ENCODE measurements around the gene WDFY2. TPM values are rescaled to one million over a fixed set of nuclear protein-coding genes. Genes with fewer than 3 reads are reported as not detected.

The WDFY2 gene
- polyA plus RNA-seq, 2 donors: 5.4 to 6.9 TPM

DNA sequence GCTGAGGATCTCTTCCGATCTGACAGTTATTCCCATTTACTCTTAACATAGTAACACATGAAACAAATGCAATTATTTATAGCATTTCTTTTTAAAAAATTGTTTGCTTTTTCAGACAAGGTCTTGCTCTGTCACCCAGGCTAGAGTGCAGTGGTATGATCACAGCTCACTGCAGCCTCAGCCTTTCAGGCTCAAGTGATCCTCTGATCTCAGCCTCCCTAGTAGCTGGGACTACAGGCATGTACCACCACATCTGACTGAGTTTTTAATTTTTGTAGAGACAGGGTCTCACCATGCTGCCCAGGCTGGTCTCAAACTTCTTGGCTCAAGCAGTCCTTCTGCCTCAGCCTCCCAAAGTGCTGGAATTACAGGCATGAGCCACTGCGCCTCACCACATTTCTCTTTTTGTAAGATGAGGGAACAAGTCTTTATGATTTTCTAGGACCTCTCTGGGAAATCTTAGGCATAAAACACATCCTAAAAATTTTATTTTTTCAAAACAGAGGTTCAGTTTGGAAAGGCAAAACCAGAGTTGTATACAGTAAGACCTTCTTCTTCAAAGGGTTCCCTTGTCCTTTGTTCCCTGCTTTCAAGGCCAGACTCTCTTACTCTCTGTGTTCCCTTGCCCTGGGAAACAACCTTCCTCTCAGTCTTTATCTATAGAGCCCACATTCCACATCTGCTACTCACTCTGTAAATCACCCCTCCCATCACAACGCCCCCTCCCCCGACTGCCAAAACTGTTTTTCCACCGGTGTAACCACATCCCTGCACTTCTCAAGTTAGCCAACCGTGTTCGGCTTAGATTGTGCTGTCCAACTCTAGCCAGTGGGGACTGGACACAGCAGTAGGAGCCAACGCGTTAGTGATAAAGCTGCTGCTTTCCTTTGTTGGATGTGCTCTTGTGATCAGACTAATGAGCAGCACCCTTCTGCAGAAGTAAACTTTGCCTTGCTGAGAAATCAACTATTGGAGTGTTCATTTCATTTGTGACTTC is 163.5 kb downstream of the WDFY2 start:
- no peaks in the 10 kb centered on the region for H3K27me3 ChIP-seq (ENCODE audit: control insufficient read depth in 1 of 2, insufficient read depth in 2 of 2, low read length in 2 of 2)
- no peak overlapping the region for H3K27ac ChIP-seq (ENCODE audit: low read depth in 2 of 2, low read length in 1 of 2)
- H3K9me3 ChIP-seq (ENCODE audit: control insufficient read depth in 2 of 2, insufficient read depth in 1 of 2, low read depth in 1 of 2, low read length in 1 of 2): peaks cover 3% of the 10 kb centered on the region in 2 donors
- no peaks in the 10 kb centered on the region for H3K4me1 ChIP-seq (ENCODE audit: control insufficient read depth in 2 of 2, insufficient read depth in 2 of 2, low read length in 1 of 2)
- peaks cover 0 to 13% of the 10 kb centered on the region in 2 donors for H3K36me3 ChIP-seq (ENCODE audit: control insufficient read depth in 2 of 2, insufficient read depth in 2 of 2, low read length in 1 of 2)
- H3K4me3 ChIP-seq (ENCODE audit: low read depth in 1 of 2, low read length in 2 of 2): no peak overlapping the region
- 96 to 97% methylated on average over 9 of the region's 9 CpGs for WGBS, 2 donors

DNA sequence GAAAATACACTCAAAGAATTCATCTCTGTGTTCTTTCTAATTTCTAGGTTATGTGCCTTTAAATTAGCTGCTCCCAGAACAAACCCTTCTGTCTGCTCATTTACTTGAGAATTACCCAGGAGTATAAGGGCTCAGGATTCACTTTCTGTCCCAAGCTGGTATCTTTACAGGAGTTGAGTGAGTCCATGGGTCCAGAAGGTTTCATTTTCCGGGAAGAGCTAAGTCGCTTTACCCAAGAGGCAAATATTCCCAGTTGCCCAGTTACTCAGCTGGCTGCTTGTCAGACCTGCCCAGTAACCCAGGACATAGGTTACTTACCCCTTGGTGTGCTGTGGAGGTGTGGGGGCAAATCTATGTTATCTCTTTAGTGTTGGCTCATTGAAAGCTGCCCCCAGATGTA is 172.4 kb downstream of the WDFY2 start:
- Histone ChIP-seq H3K4me3 (ENCODE audit: low read depth in 1 of 2, low read length in 2 of 2) (no peak overlapping the region), H3K27ac (ENCODE audit: low read depth in 2 of 2, low read length in 1 of 2) (no peak overlapping the region), H3K4me1 (ENCODE audit: control insufficient read depth in 2 of 2, insufficient read depth in 2 of 2, low read length in 1 of 2) (no peaks in the 10 kb centered on the region), H3K27me3 (ENCODE audit: control insufficient read depth in 1 of 2, insufficient read depth in 2 of 2, low read length in 2 of 2) (no peaks in the 10 kb centered on the region), H3K36me3 (ENCODE audit: control insufficient read depth in 2 of 2, insufficient read depth in 2 of 2, low read length in 1 of 2) (peaks cover 11 to 28% of the 10 kb centered on the region in 2 donors), H3K9me3 (ENCODE audit: control insufficient read depth in 2 of 2, insufficient read depth in 1 of 2, low read depth in 1 of 2, low read length in 1 of 2) (no peaks in the 10 kb centered on the region)
- WGBS, 2 donors: 83 to 88% methylated on average over 2 of the region's 2 CpGs

DNA sequence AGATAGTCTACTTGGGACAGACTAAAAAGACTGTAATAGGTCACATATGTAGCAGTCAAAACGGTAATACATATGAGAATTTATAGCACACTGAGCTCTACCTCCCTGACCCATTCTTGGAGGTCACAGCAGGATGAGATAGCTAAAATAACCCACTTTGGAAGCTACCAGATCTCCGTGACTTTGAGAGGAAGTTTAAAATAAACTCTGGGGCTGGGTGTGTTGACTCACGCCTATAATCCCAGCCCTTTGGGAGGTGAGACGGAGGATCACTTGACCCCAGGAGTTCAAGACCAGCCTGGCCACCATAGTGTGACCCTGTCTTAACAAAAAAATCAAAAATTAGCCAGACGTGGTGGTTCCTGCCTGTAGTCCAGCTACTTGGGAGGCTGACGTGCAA is 174.4 kb downstream of the WDFY2 start:
- Histone ChIP-seq H3K9me3 (ENCODE audit: control insufficient read depth in 2 of 2, insufficient read depth in 1 of 2, low read depth in 1 of 2, low read length in 1 of 2) (no peaks in the 10 kb centered on the region), H3K36me3 (ENCODE audit: control insufficient read depth in 2 of 2, insufficient read depth in 2 of 2, low read length in 1 of 2) (peaks cover 8 to 28% of the 10 kb centered on the region in 2 donors), H3K27me3 (ENCODE audit: control insufficient read depth in 1 of 2, insufficient read depth in 2 of 2, low read length in 2 of 2) (no peaks in the 10 kb centered on the region), H3K4me1 (ENCODE audit: control insufficient read depth in 2 of 2, insufficient read depth in 2 of 2, low read length in 1 of 2) (no peaks in the 10 kb centered on the region), H3K4me3 (ENCODE audit: low read depth in 1 of 2, low read length in 2 of 2) (no peak overlapping the region), H3K27ac (ENCODE audit: low read depth in 2 of 2, low read length in 1 of 2) (no peak overlapping the region)
- 83 to 90% methylated on average over 6 of the region's 6 CpGs for WGBS, 2 donors

DNA sequence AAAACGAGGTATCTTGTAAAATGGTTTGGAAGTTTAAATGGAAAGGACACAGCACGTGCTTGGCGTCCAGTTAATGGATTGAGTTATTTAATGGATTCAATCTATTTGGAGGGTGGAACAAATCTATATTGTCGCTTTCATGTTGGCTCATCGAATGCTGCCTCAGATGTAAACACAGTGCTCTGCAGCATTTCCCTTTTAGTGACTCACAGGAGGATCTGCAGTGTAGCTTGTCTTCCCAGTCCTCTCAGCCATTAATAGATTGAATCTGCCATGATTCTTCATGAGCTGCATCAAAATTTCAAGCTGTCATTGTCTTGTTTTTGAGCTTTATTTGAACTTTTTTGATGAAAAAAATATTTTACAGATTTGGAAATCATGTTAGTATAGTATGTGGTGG is 175.0 kb downstream of the WDFY2 start:
- Histone ChIP-seq H3K27me3 (ENCODE audit: control insufficient read depth in 1 of 2, insufficient read depth in 2 of 2, low read length in 2 of 2) (no peaks in the 10 kb centered on the region), H3K4me3 (ENCODE audit: low read depth in 1 of 2, low read length in 2 of 2) (no peak overlapping the region), H3K36me3 (ENCODE audit: control insufficient read depth in 2 of 2, insufficient read depth in 2 of 2, low read length in 1 of 2) (peaks cover 8 to 27% of the 10 kb centered on the region in 2 donors), H3K27ac (ENCODE audit: low read depth in 2 of 2, low read length in 1 of 2) (no peak overlapping the region), H3K9me3 (ENCODE audit: control insufficient read depth in 2 of 2, insufficient read depth in 1 of 2, low read depth in 1 of 2, low read length in 1 of 2) (no peaks in the 10 kb centered on the region), H3K4me1 (ENCODE audit: control insufficient read depth in 2 of 2, insufficient read depth in 2 of 2, low read length in 1 of 2) (no peaks in the 10 kb centered on the region)
- 91% methylated on average over 5 of the region's 5 CpGs for WGBS, 2 donors

DNA sequence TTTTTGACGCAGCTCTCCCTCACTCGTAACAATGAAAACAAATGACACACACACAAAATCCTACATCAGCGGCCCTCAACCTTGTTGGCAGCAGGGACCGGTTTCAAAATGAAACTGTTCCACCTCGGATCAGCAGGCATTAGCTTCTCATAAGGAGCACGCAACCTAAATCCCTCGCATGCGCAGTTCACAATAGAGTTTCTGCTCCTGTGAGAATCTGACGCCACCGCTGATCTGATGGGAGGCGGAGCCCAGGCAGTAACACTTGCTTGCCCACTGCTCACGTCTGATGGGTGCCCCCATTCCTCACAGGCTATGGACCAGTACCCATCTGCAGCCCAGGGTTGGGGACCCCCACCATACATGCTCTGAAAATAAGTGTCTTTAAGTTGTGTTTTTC is 176.3 kb downstream of the WDFY2 start:
- 87 to 88% methylated on average over 12 of the region's 12 CpGs for WGBS, 2 donors
- H3K27ac ChIP-seq (ENCODE audit: low read depth in 2 of 2, low read length in 1 of 2): peak overlapping the region in 1 of 2 donors; percentile 28
- H3K27me3 ChIP-seq (ENCODE audit: control insufficient read depth in 1 of 2, insufficient read depth in 2 of 2, low read length in 2 of 2): no peaks in the 10 kb centered on the region
- peaks cover 2% of the 10 kb centered on the region in 2 donors for H3K4me1 ChIP-seq (ENCODE audit: control insufficient read depth in 2 of 2, insufficient read depth in 2 of 2, low read length in 1 of 2)
- H3K36me3 ChIP-seq (ENCODE audit: control insufficient read depth in 2 of 2, insufficient read depth in 2 of 2, low read length in 1 of 2): peaks cover 8 to 27% of the 10 kb centered on the region in 2 donors
- H3K9me3 ChIP-seq (ENCODE audit: control insufficient read depth in 2 of 2, insufficient read depth in 1 of 2, low read depth in 1 of 2, low read length in 1 of 2): no peaks in the 10 kb centered on the region
- no peak overlapping the region for H3K4me3 ChIP-seq (ENCODE audit: low read depth in 1 of 2, low read length in 2 of 2)

DNA sequence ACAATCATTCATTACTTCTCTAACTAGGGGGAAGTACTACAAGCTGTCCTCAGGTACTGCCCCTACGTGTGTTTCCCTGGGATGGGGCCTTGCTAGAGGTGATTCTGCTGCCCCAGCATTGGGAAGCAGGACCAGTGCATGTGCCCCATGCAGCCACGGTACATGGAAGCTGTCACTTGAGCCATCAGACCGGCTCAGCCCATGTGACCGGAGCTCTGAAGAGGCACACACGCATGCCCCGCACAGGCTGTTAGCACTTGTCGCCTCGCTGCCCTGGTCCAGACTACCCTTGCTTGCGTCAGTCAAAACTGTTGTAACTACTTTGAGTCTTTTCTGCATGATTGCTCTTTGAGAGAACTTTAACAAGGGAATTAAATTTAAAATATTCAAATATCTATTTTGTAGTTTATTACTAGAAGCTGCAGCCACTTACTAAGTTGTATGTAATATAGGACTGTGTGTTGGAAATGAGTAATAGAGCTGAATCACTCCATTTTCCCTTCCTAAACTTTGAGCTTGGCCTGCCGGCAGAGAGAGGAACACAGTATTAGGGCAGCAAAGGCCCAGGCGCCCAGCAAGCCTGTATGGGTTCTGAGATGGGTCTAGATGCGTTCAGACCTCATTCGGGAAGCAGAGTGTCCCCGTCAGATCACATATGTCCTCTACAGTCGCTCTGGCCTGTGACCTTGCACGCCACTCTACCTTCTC is 177.5 kb downstream of the WDFY2 start:
- H3K27ac ChIP-seq (ENCODE audit: low read depth in 2 of 2, low read length in 1 of 2): no peak overlapping the region
- H3K4me3 ChIP-seq (ENCODE audit: low read depth in 1 of 2, low read length in 2 of 2): no peak overlapping the region
- H3K27me3 ChIP-seq (ENCODE audit: control insufficient read depth in 1 of 2, insufficient read depth in 2 of 2, low read length in 2 of 2): no peaks in the 10 kb centered on the region
- peaks cover under 1 to 27% of the 10 kb centered on the region in 2 donors for H3K36me3 ChIP-seq (ENCODE audit: control insufficient read depth in 2 of 2, insufficient read depth in 2 of 2, low read length in 1 of 2)
- peaks cover 2% of the 10 kb centered on the region in 2 donors for H3K4me1 ChIP-seq (ENCODE audit: control insufficient read depth in 2 of 2, insufficient read depth in 2 of 2, low read length in 1 of 2)
- WGBS, 2 donors: 96 to 98% methylated on average over 16 of the region's 16 CpGs
- H3K9me3 ChIP-seq (ENCODE audit: control insufficient read depth in 2 of 2, insufficient read depth in 1 of 2, low read depth in 1 of 2, low read length in 1 of 2): no peaks in the 10 kb centered on the region

DNA sequence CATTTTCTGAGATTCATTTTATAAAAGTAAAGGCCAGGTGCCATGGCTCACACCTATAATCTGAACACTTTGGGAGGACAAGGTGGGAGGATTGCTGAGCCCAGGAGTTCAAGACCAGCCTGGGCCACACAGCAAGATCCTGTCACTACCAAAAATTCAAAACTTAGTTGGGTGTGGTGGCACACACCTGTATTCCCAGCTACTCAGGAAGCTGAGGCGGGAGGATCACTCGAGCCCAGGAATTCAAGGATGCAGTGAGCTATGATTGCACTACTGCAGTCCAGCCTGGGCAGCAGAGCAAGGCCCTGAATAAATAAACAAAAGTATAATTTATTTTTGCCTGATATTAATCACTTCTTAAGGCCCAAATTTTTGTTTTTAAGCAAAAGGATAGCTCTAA is 179.2 kb downstream of the WDFY2 start:
- 90 to 93% methylated on average over 2 of the region's 2 CpGs for WGBS, 2 donors
- H3K4me1 ChIP-seq (ENCODE audit: control insufficient read depth in 2 of 2, insufficient read depth in 2 of 2, low read length in 1 of 2): peaks cover 2% of the 10 kb centered on the region in 2 donors
- H3K9me3 ChIP-seq (ENCODE audit: control insufficient read depth in 2 of 2, insufficient read depth in 1 of 2, low read depth in 1 of 2, low read length in 1 of 2): no peaks in the 10 kb centered on the region
- no peaks in the 10 kb centered on the region for H3K27me3 ChIP-seq (ENCODE audit: control insufficient read depth in 1 of 2, insufficient read depth in 2 of 2, low read length in 2 of 2)
- no peak overlapping the region for H3K27ac ChIP-seq (ENCODE audit: low read depth in 2 of 2, low read length in 1 of 2)
- no peak overlapping the region for H3K4me3 ChIP-seq (ENCODE audit: low read depth in 1 of 2, low read length in 2 of 2)
- peaks cover 0 to 26% of the 10 kb centered on the region in 2 donors for H3K36me3 ChIP-seq (ENCODE audit: control insufficient read depth in 2 of 2, insufficient read depth in 2 of 2, low read length in 1 of 2)

DNA sequence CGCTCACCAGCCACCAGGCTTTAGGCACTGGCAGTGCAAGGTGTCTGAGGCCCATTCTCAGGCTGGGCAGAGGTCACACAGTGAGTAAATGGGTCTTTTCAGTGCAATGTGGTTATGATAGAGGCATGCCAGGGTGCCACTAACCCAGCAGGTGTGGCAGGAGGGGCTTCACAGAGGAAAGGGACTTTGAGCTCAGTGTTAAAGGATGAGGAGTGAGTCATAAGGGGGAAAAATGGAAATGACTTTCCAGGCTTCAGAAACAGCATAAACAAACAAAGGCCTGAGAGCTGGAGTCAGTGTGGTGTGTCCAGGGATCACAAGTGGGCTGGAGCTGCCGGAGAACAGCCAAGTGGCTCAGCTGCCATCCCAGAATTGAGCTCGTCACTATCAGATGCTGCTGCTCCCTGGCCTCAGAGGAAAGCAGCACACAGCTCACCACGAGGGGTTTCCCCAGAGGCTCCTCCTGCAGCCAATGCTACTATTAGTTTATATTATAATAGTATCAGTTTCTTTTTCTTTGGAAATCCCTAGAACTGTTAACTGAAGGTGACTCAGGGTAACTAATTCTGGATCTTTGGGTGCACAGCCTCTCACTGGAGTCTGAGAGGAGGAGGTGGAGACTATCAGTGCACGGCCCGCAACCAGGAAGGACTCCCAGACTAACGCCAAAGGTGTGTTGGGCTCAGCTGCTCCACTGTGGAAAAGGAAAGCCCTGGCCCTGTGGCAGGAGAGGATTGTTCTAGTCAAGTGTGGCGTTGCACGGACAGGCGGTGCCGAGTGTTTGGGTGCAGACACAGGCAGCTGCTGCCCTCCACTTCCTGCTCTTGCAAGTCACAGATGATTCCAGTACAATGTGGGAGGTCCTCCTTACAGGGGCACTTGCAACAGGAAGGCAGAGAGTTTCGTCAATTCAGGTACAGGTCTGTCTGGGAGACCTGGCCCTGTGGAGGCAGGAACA is 180.2 kb downstream of the WDFY2 start:
- Histone ChIP-seq H3K4me1 (ENCODE audit: control insufficient read depth in 2 of 2, insufficient read depth in 2 of 2, low read length in 1 of 2) (peaks cover 2% of the 10 kb centered on the region in 2 donors), H3K27ac (ENCODE audit: low read depth in 2 of 2, low read length in 1 of 2) (peak overlapping the region; percentile 53 to 63), H3K27me3 (ENCODE audit: control insufficient read depth in 1 of 2, insufficient read depth in 2 of 2, low read length in 2 of 2) (no peaks in the 10 kb centered on the region), H3K4me3 (ENCODE audit: low read depth in 1 of 2, low read length in 2 of 2) (no peak overlapping the region), H3K36me3 (ENCODE audit: control insufficient read depth in 2 of 2, insufficient read depth in 2 of 2, low read length in 1 of 2) (peaks cover 0 to 23% of the 10 kb centered on the region in 2 donors), H3K9me3 (ENCODE audit: control insufficient read depth in 2 of 2, insufficient read depth in 1 of 2, low read depth in 1 of 2, low read length in 1 of 2) (no peaks in the 10 kb centered on the region)
- WGBS, 2 donors: 36 to 50% methylated on average over 12 of the region's 12 CpGs

DNA sequence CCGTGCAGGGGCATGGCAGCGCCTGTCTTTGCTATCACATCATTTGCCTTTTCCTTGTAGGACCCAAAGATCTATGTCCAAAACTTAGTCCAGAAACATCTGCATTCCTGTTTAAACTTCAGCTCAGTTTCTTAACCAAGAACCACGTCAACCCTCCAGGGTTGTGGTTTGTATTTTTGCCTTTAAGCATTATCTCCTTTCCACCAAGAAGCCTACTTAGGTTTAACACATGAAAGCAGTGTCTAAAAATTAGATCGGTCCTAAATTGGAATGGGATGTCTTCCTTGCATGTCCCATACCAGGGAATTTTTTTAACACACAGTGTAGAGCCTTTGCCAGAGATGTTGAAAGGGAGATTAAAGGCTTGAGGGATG is 180.9 kb downstream of the WDFY2 start:
- peaks cover 2% of the 10 kb centered on the region in 2 donors for H3K4me1 ChIP-seq (ENCODE audit: control insufficient read depth in 2 of 2, insufficient read depth in 2 of 2, low read length in 1 of 2)
- H3K36me3 ChIP-seq (ENCODE audit: control insufficient read depth in 2 of 2, insufficient read depth in 2 of 2, low read length in 1 of 2): peaks cover 0 to 23% of the 10 kb centered on the region in 2 donors

More for the DNA sequence above, 180.9 kb downstream of the WDFY2 start:
- 66 to 77% methylated on average over 4 of the region's 4 CpGs for WGBS, 2 donors
- H3K9me3 ChIP-seq (ENCODE audit: control insufficient read depth in 2 of 2, insufficient read depth in 1 of 2, low read depth in 1 of 2, low read length in 1 of 2): no peaks in the 10 kb centered on the region
- H3K27ac ChIP-seq (ENCODE audit: low read depth in 2 of 2, low read length in 1 of 2): peak overlapping the region; percentile 43 to 50
- no peaks in the 10 kb centered on the region for H3K27me3 ChIP-seq (ENCODE audit: control insufficient read depth in 1 of 2, insufficient read depth in 2 of 2, low read length in 2 of 2)
- no peak overlapping the region for H3K4me3 ChIP-seq (ENCODE audit: low read depth in 1 of 2, low read length in 2 of 2)
